Progenitor cell of endocrine pancreas (in vitro differentiated cells): ENCODE measurements around the gene MYBBP1A. TPM values are rescaled to one million over a fixed set of nuclear protein-coding genes. Genes with fewer than 3 reads are reported as not detected.

Experiments used
- DNase-seq: peaks from one replicate; pipeline ENCODE4 v3.0.0; 2021; ENCODE audit warnings: low spot score; ENCODE audit not compliant: unreplicated experiment
- H3K27ac Mint-ChIP-seq: 2 replicates; pipeline ENCODE4 v1.8.0; 2021; ENCODE audit warnings: mild to moderate bottlenecking, moderate library complexity, mixed read lengths
- H3K27me3 Mint-ChIP-seq: 2 replicates; pipeline ENCODE4 v1.8.0; 2021; ENCODE audit warnings: mixed read lengths
- H3K36me3 Mint-ChIP-seq: 2 replicates; pipeline ENCODE4 v1.8.0; 2022; ENCODE audit warnings: mixed read lengths; ENCODE audit not compliant: insufficient read depth
- H3K4me1 Mint-ChIP-seq: 2 replicates; pipeline ENCODE4 v1.8.0; 2021; ENCODE audit warnings: low read depth, mixed read lengths
- H3K4me3 Mint-ChIP-seq: 2 replicates; pipeline ENCODE4 v1.8.0; 2021; ENCODE audit warnings: low read depth, mild to moderate bottlenecking, moderate library complexity, mixed read lengths
- H3K9me3 Mint-ChIP-seq: 2 replicates; pipeline ENCODE4 v1.8.0; 2021; ENCODE audit warnings: low read depth, mixed read lengths
- total RNA-seq: library from RNA; stranded (reverse); gene quantifications from 2 replicates; pipeline ENCODE4 v1.2.1, GENCODE V29; 2021
- TF ChIP-seq, protein P1 (sequence below): fragments of 200-600 bp; sonication (generic); IDR thresholded peaks from one replicate; pipeline ENCODE4 v1.5.0; 2021; ENCODE audit warnings: antibody characterized with exemption, mild to moderate bottlenecking; ENCODE audit not compliant: unreplicated experiment

The MYBBP1A gene
- total RNA-seq, 1 donor from 2014 or later: 55.2 TPM

DNA sequence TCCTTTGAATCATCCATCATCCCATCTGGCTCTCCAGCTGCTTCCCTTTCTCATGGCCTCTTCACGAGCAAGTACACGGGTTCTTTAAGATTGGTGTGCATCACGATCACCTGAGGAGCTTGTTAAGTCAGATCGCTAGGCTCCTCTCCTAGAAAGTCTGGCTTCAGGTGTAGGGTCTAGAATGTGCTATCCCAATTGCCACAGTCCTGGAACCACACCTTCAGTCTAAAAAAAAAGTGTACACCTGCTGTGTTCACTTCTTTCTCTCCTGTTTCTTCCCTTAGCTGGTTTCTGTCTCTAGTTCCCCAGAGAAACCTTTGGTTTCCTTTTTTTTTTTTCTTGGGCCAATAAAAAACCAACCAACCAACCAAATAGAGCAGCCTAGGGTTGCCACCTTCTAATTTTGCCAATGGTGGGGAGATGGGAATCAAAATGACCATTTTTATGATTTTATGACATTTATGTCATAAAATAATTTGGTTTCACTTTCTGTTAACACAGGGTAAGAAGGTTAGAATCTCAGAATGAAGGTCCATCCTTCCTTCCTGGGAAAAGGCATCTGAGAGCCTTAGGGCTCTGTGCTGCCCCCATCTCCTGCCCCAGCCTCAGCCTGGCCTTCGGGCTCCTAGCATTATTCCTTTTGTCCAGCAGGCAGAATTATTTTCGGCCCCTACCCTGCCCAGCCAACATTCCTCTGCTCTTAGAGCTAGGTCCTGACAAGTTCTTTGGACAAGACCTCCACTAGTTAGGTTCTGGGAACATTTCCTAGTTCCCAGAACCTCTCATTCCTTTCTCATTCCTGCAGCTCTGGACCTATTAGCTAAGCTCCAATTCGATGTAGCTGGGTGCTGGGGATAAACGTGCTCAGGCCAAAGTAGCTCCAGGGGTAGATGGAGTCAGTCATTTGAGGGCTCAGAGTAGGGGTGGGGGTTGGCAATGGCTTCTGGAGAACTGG is 7.1 kb upstream of the MYBBP1A start:
- TF ChIP-seq, protein P1, sequence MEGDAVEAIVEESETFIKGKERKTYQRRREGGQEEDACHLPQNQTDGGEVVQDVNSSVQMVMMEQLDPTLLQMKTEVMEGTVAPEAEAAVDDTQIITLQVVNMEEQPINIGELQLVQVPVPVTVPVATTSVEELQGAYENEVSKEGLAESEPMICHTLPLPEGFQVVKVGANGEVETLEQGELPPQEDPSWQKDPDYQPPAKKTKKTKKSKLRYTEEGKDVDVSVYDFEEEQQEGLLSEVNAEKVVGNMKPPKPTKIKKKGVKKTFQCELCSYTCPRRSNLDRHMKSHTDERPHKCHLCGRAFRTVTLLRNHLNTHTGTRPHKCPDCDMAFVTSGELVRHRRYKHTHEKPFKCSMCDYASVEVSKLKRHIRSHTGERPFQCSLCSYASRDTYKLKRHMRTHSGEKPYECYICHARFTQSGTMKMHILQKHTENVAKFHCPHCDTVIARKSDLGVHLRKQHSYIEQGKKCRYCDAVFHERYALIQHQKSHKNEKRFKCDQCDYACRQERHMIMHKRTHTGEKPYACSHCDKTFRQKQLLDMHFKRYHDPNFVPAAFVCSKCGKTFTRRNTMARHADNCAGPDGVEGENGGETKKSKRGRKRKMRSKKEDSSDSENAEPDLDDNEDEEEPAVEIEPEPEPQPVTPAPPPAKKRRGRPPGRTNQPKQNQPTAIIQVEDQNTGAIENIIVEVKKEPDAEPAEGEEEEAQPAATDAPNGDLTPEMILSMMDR: no peak
- Mint-ChIP-seq H3K4me1 (peaks cover 8% of the 10 kb centered on the region), H3K27ac (no peak overlapping the region), H3K9me3 (no peaks in the 10 kb centered on the region), H3K27me3 (peaks cover 16% of the 10 kb centered on the region), H3K4me3 (no peak overlapping the region), H3K36me3 (no peaks in the 10 kb centered on the region)
- no peak for DNase-seq

DNA sequence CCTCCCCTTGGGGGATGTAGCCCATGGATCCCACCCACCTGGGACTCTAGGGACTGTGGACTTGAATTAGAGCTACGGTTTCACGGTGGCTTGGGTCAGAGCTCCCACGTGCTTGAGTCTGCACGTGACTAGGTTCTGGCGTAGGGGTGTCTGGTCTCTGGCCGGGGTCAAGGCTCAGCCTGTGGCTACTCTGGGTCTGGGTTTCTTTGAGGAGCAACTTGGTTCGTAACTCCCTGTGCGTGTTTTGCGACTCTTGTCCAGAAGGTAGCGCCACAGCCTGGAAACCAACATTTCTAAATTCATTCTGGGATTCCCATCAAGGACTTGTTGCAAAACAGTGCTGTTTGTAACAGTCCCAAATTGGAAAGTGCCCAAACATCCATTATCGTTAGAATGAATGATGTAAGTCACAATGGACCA is 5.7 kb upstream of the MYBBP1A start:
- H3K27me3 Mint-ChIP-seq: peaks cover 14% of the 10 kb centered on the region
- TF ChIP-seq, protein P1: peak; percentile 18
- no peaks in the 10 kb centered on the region for H3K9me3 Mint-ChIP-seq
- H3K27ac Mint-ChIP-seq: no peak overlapping the region
- peaks cover 7% of the 10 kb centered on the region for H3K4me1 Mint-ChIP-seq
- no peak overlapping the region for H3K4me3 Mint-ChIP-seq
- no peaks in the 10 kb centered on the region for H3K36me3 Mint-ChIP-seq
- DNase-seq: no peak

DNA sequence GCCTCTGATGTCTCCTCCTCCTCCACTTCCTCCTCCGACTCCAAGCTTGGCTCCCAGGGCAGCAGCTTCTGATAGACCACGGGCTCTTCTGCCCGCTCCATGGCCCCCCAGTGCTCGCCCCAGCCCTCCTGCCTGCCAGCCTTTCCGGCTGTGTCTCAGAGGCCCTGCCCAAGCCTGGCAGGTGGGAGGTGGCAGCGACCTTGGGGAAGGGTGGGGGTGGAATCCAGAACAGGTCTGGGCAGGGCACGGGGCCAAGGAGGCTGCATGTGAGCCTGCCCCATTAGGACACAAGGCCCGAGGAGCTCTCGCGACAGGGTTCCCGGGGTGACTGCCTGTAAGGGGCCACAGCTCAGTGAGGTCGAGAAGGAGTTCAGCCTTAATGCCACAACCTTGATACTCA is 5.2 kb upstream of the MYBBP1A start, which contains the start of gene GGT6:
GGT6 (minus strand) TSS at position 157 of the 400 bp plus-strand sequence; CDS start at position 101, 56 bp downstream.
- Mint-ChIP-seq H3K36me3 (no peaks in the 10 kb centered on the region), H3K9me3 (no peaks in the 10 kb centered on the region), H3K4me3 (no peak within 1 kb of the TSS), H3K27me3 (peaks cover 14% of the 10 kb centered on the region), H3K4me1 (peaks cover 9% of the 10 kb centered on the region), H3K27ac (no peak within 1 kb of the TSS)
- DNase-seq: no peak
- TF ChIP-seq, protein P1: no peak

DNA sequence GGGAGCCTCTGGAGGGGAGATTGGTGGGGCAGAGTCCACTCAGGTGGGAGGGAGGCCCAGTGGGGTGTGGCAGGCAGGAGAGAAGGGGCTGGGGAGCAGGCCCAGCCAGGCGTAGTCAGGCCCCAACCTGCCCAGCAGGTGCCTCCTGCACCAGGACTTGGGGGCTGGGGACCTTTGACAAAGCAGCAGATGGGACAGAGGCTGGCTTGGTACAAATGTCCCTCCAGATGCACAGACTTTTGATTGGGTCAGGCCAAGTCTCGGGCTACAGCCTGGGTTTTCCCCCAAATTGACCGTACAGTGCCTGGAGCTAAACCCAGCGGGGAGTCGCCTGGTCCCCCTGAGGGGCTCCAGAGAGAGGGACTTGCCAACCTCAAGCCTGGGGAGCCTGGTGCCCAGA is 4.8 kb upstream of the MYBBP1A start:
- no peak for DNase-seq
- H3K36me3 Mint-ChIP-seq: no peaks in the 10 kb centered on the region
- TF ChIP-seq, protein P1: no peak

DNA sequence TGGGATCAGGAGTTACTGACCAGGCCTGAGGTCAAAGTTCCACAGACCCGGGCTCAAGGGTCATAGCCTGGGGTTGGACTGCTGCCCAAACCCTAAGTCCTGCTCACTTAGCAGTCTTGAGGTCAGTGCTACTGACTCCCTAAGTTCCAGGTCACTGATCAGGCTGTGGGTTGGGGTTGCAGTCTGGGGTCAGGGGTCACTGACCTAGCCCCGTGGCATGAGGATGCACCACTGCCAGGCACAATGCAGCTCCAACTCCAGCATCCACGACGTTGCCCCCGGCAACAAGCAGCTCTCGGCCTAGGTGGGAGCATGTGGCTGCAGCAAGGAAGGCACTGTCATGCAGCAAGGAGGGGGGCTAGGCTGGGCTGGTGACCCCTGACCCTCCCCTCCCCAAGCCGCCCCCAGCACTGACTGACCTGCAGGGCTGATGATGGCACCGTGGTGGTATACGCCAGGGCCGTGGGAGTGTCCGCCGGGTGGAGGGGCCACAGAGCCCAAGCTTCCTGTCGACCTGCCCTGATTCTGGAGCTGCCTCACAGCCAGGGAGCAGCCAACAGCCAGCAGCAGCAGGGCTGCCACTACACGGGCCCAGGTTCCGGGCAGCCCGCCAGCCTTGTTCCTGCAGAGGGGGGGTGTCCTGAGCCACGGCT is 4.1 kb upstream of the MYBBP1A start:
- Mint-ChIP-seq H3K4me1 (peaks cover 14% of the 10 kb centered on the region), H3K36me3 (no peaks in the 10 kb centered on the region), H3K27me3 (peaks cover 14% of the 10 kb centered on the region), H3K9me3 (no peaks in the 10 kb centered on the region), H3K27ac (no peak overlapping the region), H3K4me3 (no peak overlapping the region)
- no peak for DNase-seq
- TF ChIP-seq, protein P1: no peak

More for the DNA sequence above, 4.8 kb upstream of the MYBBP1A start:
- peaks cover 9% of the 10 kb centered on the region for H3K4me1 Mint-ChIP-seq
- H3K4me3 Mint-ChIP-seq: no peak overlapping the region
- no peak overlapping the region for H3K27ac Mint-ChIP-seq
- H3K27me3 Mint-ChIP-seq: peaks cover 14% of the 10 kb centered on the region
- no peaks in the 10 kb centered on the region for H3K9me3 Mint-ChIP-seq
